OCI-LY7 (cell line): ENCODE results near the gene IDH2. TPM values are rescaled to one million over a fixed set of nuclear protein-coding genes. Genes with fewer than 3 reads are reported as not detected.

Source experiments
- BruUV-seq: library from RNA; stranded (reverse); fragments of 400-500 nt; replicated peaks from 2 replicates; lab custom pipeline; 2021; lab: Mats Ljungman, UMichigan
- CTCF ChIA-PET: fragments of 300-600 bp; sonication (Branson Sonifier 250); formaldehyde crosslinking; loops from one replicate; lab custom pipeline; 2022; ENCODE audit warnings: antibody characterized with exemption; ENCODE audit not compliant: unreplicated experiment; lab: Charles Lee
- POLR2A ChIA-PET: fragments of 300-600 bp; sonication (Branson Sonifier 250); formaldehyde crosslinking; loops from one replicate; lab custom pipeline; 2022; ENCODE audit warnings: antibody characterized with exemption; lab: Charles Lee
- DNase-seq: peaks from one replicate; pipeline ENCODE4 v3.0.0-alpha.2; 2015; ENCODE audit warnings: low spot score
- H2AFZ ChIP-seq: fragments of 200-600 bp; sonication (generic), shearing (Covaris generic); 2 replicates; pipeline ENCODE4 v1.6.1; 2014; ENCODE audit warnings: mild to moderate bottlenecking, antibody characterized with exemption, low read length, moderate library complexity
- H3K27ac ChIP-seq: fragments of 200-600 bp; sonication (generic); 2 replicates; pipeline ENCODE4 v1.5.1; 2014; ENCODE audit warnings: mixed run types, low read depth, mild to moderate bottlenecking, moderate library complexity, low read length, inconsistent platforms; ENCODE audit not compliant: poor library complexity, severe bottlenecking
- H3K36me3 ChIP-seq: fragments of 200-600 bp; sonication (generic); 2 replicates; pipeline ENCODE4 v1.6.1; 2014; ENCODE audit warnings: mild to moderate bottlenecking, antibody characterized with exemption, low read length, moderate library complexity, mixed read lengths; ENCODE audit not compliant: insufficient read depth
- H3K4me1 ChIP-seq: fragments of 200-600 bp; sonication (generic); 2 replicates; pipeline ENCODE4 v1.5.1; 2014; ENCODE audit warnings: mild to moderate bottlenecking, low read length; ENCODE audit not compliant: insufficient read depth, poor library complexity, severe bottlenecking
- H3K4me2 ChIP-seq: fragments of 200-600 bp; sonication (generic); 2 replicates; pipeline ENCODE4 v1.6.1; 2014; ENCODE audit warnings: mild to moderate bottlenecking, low read length
- H3K4me3 ChIP-seq: fragments of 200-600 bp; sonication (generic); 2 replicates; pipeline ENCODE4 v1.5.1; 2014; ENCODE audit warnings: mild to moderate bottlenecking, low read depth, low read length; ENCODE audit not compliant: poor library complexity, severe bottlenecking
- H3K79me2 ChIP-seq: fragments of 200-600 bp; sonication (generic); 2 replicates; pipeline ENCODE4 v1.6.1; 2016; ENCODE audit warnings: low read depth, mild to moderate bottlenecking, low read length, moderate library complexity, mixed read lengths; ENCODE audit not compliant: insufficient read depth
- H3K9me2 ChIP-seq: fragments of 200-600 bp; sonication (generic); 2 replicates; pipeline ENCODE4 v1.6.1; 2016; ENCODE audit warnings: mild to moderate bottlenecking, low read length, mixed read lengths; ENCODE audit not compliant: insufficient read depth
- H3K9me3 ChIP-seq: fragments of 200-600 bp; sonication (generic); 2 replicates; pipeline ENCODE4 v1.6.1; 2014; ENCODE audit warnings: mild to moderate bottlenecking, mixed run types, low read length, mixed read lengths
- H4K20me1 ChIP-seq: fragments of 200-600 bp; sonication (generic); 2 replicates; pipeline ENCODE4 v1.6.1; 2014; ENCODE audit warnings: mild to moderate bottlenecking, antibody characterized with exemption, low read length, moderate library complexity, mixed read lengths; ENCODE audit not compliant: insufficient read depth
- EZH2phosphoT487 ChIP-seq: fragments of 200-600 bp; sonication (generic); IDR thresholded peaks from 2 replicates; pipeline ENCODE4 v1.6.1; 2018; ENCODE audit warnings: low read depth, borderline replicate concordance, mild to moderate bottlenecking, mixed run types, antibody characterized with exemption, low read length, moderate library complexity, mixed read lengths
- intact Hi-C: fragments of 100-400 bp; cut with micrococcal nuclease; formaldehyde crosslinking; loops from one replicate; pipeline ENCODE4 v1.10.0; 2022; ENCODE audit not compliant: unreplicated experiment
- total RNA-seq, 2 experiments: library from RNA; depleted of rRNA in 1 of 2; stranded (reverse); fragments of >200 nt in 1 of 2; shearing (Covaris generic) in 1 of 2; gene quantifications; 2 replicates each; pipeline ENCODE4 v1.2.3, GENCODE V29; 2014 to 2022
- TF ChIP-seq, protein P1 (sequence below): fragments of 200-600 bp; sonication (generic); conservative IDR thresholded peaks from 2 replicates; pipeline ENCODE4 v1.5.1; 2014; ENCODE audit warnings: mild to moderate bottlenecking, antibody characterized with exemption, low read length, moderate library complexity, mixed read lengths

The IDH2 gene
- total RNA-seq, 2 experiments from 2014 or later = 220 to 224 TPM

DNA sequence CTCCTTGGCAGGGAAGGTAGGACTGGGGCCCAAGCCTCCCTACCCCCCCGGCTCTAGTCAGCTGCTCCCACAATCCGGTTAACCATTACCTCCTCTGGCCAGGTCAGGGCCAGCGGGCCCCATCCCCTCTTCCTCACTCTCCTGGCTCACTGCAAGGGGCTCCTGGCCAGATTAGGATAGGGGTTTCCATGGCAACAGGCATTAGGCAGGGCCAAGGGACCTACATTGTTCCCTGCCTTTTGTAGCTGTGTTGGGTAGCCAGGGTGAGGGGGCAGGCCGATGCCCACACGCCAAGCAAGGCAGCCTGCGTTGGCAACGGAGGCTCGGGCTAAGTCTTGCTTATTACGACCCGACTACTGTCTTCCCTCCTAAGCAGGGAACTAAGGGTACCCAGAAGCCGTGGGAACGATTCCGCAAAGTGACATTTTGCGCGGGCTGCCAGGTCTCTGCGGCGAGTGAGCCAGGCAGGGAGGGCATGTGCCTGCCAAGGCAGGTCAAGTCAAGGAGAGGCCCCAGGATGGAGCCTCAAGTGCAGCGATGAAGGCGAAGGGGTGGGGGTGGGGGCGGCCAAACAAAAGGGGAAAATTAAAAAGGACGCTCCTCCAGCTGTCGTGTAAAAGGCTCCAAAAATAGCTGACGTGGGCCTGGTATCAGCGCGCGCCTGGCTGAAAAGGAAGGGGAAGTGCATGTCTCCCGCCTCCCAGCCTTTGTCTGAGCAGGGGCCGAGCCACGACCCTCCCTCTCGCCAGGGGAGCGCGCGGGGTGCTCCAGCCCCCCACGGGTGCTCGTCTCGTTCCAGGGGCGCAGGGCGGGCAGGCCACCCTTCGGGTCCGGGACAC is 919 bp downstream of the IDH2 start:
- ChIA-PET POLR2A (interaction anchor here (0.6 kb wide), 1 partner anchor 437 kb away, joined by 5 read pairs; no protein-coding TSS in a partner anchor), CTCF (interaction anchor here (0.6 kb wide), 1 partner anchor 90 kb away, joined by 3 read pairs; no protein-coding TSS in a partner anchor)
- Histone ChIP-seq H2AFZ (peak overlapping the region; percentile 60), H3K9me3 (no peaks in the 10 kb centered on the region), H3K9me2 (no peaks in the 10 kb centered on the region), H3K4me1 (peaks cover 65% of the 10 kb centered on the region), H3K4me2 (peak overlapping the region; percentile 95), H4K20me1 (no peaks in the 10 kb centered on the region), H3K27ac (peak overlapping the region; percentile 99), H3K4me3 (peak overlapping the region; percentile 89), H3K79me2 (peaks cover 31% of the 10 kb centered on the region), H3K36me3 (no peaks in the 10 kb centered on the region)
- TF ChIP-seq, protein P1, sequence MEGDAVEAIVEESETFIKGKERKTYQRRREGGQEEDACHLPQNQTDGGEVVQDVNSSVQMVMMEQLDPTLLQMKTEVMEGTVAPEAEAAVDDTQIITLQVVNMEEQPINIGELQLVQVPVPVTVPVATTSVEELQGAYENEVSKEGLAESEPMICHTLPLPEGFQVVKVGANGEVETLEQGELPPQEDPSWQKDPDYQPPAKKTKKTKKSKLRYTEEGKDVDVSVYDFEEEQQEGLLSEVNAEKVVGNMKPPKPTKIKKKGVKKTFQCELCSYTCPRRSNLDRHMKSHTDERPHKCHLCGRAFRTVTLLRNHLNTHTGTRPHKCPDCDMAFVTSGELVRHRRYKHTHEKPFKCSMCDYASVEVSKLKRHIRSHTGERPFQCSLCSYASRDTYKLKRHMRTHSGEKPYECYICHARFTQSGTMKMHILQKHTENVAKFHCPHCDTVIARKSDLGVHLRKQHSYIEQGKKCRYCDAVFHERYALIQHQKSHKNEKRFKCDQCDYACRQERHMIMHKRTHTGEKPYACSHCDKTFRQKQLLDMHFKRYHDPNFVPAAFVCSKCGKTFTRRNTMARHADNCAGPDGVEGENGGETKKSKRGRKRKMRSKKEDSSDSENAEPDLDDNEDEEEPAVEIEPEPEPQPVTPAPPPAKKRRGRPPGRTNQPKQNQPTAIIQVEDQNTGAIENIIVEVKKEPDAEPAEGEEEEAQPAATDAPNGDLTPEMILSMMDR = no peak
- no peak for TF ChIP-seq EZH2phosphoT487
- DNase-seq = peak; percentile 76
- intact Hi-C loops = loop anchor here (5.0 kb wide), 2 partner anchors 91 to 131 kb away; partner anchors contain the start of genes CIB1 and GDPGP1
- no TSS peak for BruUV-seq

DNA sequence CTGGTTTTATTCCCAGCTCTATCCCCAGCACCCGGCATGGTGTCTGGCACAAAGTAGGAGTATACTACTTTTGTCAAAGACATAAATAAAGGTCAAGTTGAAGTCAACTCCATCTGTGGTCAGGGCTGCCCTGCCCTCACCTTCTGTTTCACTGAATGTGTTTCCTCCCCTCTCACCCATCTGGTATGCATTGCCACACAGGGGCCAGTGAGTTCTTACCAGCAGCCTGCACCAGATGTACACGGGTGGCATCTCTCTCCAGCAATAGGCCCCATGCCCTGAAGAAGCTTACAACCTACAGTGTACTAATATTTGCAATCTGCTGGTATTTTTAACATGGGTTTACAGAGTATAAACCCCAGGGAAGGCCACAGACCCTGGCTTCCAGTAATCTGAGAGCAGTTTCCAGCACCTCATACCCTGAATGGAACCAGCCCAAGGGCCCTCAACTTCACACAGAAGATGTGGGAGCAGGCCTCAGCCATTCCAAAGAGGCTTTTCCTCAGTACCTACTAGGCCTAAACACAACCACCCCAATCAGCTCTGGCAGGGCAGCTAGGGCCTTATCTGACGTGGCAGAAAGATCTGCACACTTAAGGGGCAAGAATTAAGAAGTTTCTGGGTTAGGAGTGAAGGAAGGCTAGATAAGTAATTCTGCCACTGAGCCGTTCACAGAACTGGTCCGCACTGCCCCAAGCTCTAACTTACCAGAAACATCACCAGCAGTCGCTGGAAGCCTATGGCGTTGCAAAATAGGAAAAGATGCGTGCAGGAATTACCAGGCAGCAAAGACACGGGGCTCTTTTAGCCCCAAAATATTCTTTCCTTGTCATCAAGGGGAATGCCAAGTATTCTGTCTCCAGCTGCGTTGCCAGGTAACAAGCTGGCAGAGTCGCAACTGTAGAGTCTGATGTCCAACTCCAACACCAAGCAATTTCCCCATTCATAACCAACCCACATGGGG is 2.1 kb downstream of the IDH2 start:
- no peaks in the 10 kb centered on the region for H3K36me3 ChIP-seq
- H3K9me2 ChIP-seq = no peaks in the 10 kb centered on the region
- no peak overlapping the region for H2AFZ ChIP-seq
- H3K4me1 ChIP-seq = peaks cover 77% of the 10 kb centered on the region
- H4K20me1 ChIP-seq = no peaks in the 10 kb centered on the region
- H3K4me2 ChIP-seq = peak overlapping the region; percentile 95
- intact Hi-C loops = loop anchor here (5.0 kb wide), 2 partner anchors 92 to 132 kb away; partner anchors contain the start of genes CIB1 and GDPGP1
- peak; percentile 45 for DNase-seq
- no peaks in the 10 kb centered on the region for H3K9me3 ChIP-seq
- H3K27ac ChIP-seq = peak overlapping the region; percentile 99
- H3K4me3 ChIP-seq = peak overlapping the region; percentile 89
- ChIA-PET POLR2A (interaction anchor here (0.8 to 1.4 kb wide), 6 partner anchors 17 to 831 kb away, joined by 3 to 4 read pairs (median 4); no protein-coding TSS in a partner anchor), CTCF (interaction anchor here (1.0 kb wide), 1 partner anchor 38 kb away, joined by 3 read pairs; no protein-coding TSS in a partner anchor)
- peaks cover 43% of the 10 kb centered on the region for H3K79me2 ChIP-seq
- BruUV-seq = TSS peak; percentile 62
- TF ChIP-seq EZH2phosphoT487 = no peak
- TF ChIP-seq, protein P1 = no peak
